H9 (cell line): ENCODE data around the gene OLIG2. TPM values are rescaled to one million over a fixed set of nuclear protein-coding genes. Genes with fewer than 3 reads are reported as not detected.

Experiments
- DNase-seq: peaks from one replicate; pipeline ENCODE4 v3.0.0-alpha.2; 2017
- H2AFZ ChIP-seq: one replicate; pipeline ENCODE4 v1.6.1; 2013; ENCODE audit warnings: mild to moderate bottlenecking, low read length, control low read depth, moderate library complexity
- H2AK5ac ChIP-seq: 2 replicates; pipeline ENCODE4 v1.6.1; 2013; ENCODE audit warnings: low read length, control low read depth, mixed read lengths; ENCODE audit not compliant: insufficient read length
- H2BK120ac ChIP-seq: one replicate; pipeline ENCODE4 v1.6.1; 2013; ENCODE audit warnings: low read depth, mild to moderate bottlenecking, low read length, control low read depth, inconsistent platforms; ENCODE audit not compliant: poor library complexity, severe bottlenecking
- H2BK12ac ChIP-seq: 2 replicates; pipeline ENCODE4 v1.6.1; 2013; ENCODE audit warnings: low read length, control low read depth, mixed read lengths, low read depth; ENCODE audit not compliant: insufficient read length
- H2BK15ac ChIP-seq: 2 replicates; pipeline ENCODE4 v1.6.1; 2013; ENCODE audit warnings: low read depth, low read length, control low read depth
- H2BK20ac ChIP-seq: one replicate; pipeline ENCODE4 v1.6.1; 2013; ENCODE audit warnings: low read depth, mild to moderate bottlenecking, low read length, control low read depth, inconsistent platforms; ENCODE audit not compliant: poor library complexity, severe bottlenecking
- H2BK5ac ChIP-seq: 2 replicates; pipeline ENCODE4 v1.6.1; 2013; ENCODE audit warnings: low read length, control low read depth, mixed read lengths; ENCODE audit not compliant: insufficient read length
- H3K14ac ChIP-seq: 2 replicates; pipeline ENCODE4 v1.6.1; 2013; ENCODE audit warnings: low read length, control low read depth; ENCODE audit not compliant: insufficient read depth
- H3K18ac ChIP-seq: 2 replicates; pipeline ENCODE4 v1.6.1; 2013; ENCODE audit warnings: low read depth, mild to moderate bottlenecking, mixed read lengths, low read length, control low read depth; ENCODE audit not compliant: insufficient read length
- H3K23ac ChIP-seq: 2 replicates; pipeline ENCODE4 v1.6.1; 2013; ENCODE audit warnings: low read length, control low read depth, mixed read lengths, low read depth; ENCODE audit not compliant: insufficient read length
- H3K23me2 ChIP-seq: 2 replicates; pipeline ENCODE4 v1.6.1; 2013; ENCODE audit warnings: low read depth, mild to moderate bottlenecking, mixed read lengths, low read length, control low read depth; ENCODE audit not compliant: insufficient read length, poor library complexity, severe bottlenecking
- H3K27ac ChIP-seq: 2 replicates; pipeline ENCODE4 v1.5.1; 2013; ENCODE audit warnings: low read length, control low read depth, mixed read lengths, low read depth; ENCODE audit not compliant: insufficient read length
- H3K27me3 ChIP-seq: 2 replicates; pipeline ENCODE4 v1.6.1; 2013; ENCODE audit warnings: low read length, control low read depth, inconsistent platforms; ENCODE audit not compliant: insufficient read depth
- H3K4ac ChIP-seq: 2 replicates; pipeline ENCODE4 v1.6.1; 2013; ENCODE audit warnings: low read depth, mild to moderate bottlenecking, control low read depth, inconsistent platforms, low read length, moderate library complexity
- H3K4me1 ChIP-seq: 2 replicates; pipeline ENCODE4 v1.6.1; 2013; ENCODE audit warnings: low read length, control low read depth, inconsistent platforms; ENCODE audit not compliant: insufficient read depth
- H3K4me2 ChIP-seq: 2 replicates; pipeline ENCODE4 v1.6.1; 2013; ENCODE audit warnings: low read length, control low read depth, mixed read lengths; ENCODE audit not compliant: insufficient read length, insufficient read depth
- H3K56ac ChIP-seq: 2 replicates; pipeline ENCODE4 v1.6.1; 2013; ENCODE audit warnings: low read depth, mild to moderate bottlenecking, mixed read lengths, low read length, control low read depth; ENCODE audit not compliant: insufficient read length
- H3K79me1 ChIP-seq: 2 replicates; pipeline ENCODE4 v1.6.1; 2013; ENCODE audit warnings: low read depth, mild to moderate bottlenecking, moderate library complexity, low read length, control low read depth, inconsistent platforms; ENCODE audit not compliant: insufficient read depth, poor library complexity, severe bottlenecking
- H3K79me2 ChIP-seq: 2 replicates; pipeline ENCODE4 v1.6.1; 2013; ENCODE audit warnings: low read length, control low read depth, inconsistent platforms; ENCODE audit not compliant: insufficient read depth
- H3K9ac ChIP-seq: 2 replicates; pipeline ENCODE4 v1.6.1; 2013; ENCODE audit warnings: low read length, control low read depth, mixed read lengths; ENCODE audit not compliant: insufficient read length; ENCODE audit errors: extremely low read depth
- H3K9me3 ChIP-seq: one replicate; pipeline ENCODE4 v1.6.1; 2013; ENCODE audit warnings: low read depth, low read length, inconsistent platforms; ENCODE audit not compliant: control insufficient read depth
- H3T11ph ChIP-seq: one replicate; pipeline ENCODE4 v1.6.1; 2013; ENCODE audit warnings: mild to moderate bottlenecking, low read length, control low read depth, inconsistent platforms
- H4K20me1 ChIP-seq: one replicate; pipeline ENCODE4 v1.6.1; 2013; ENCODE audit not compliant: control insufficient read depth, insufficient read length, insufficient read depth
- H4K5ac ChIP-seq: 2 replicates; pipeline ENCODE4 v1.6.1; 2013; ENCODE audit warnings: low read depth, mild to moderate bottlenecking, mixed read lengths, low read length, control low read depth; ENCODE audit not compliant: insufficient read length
- H4K8ac ChIP-seq: replicated peaks from 2 replicates; pipeline ENCODE4 v1.6.1; 2013; ENCODE audit warnings: low read length, control low read depth, mixed read lengths, low read depth; ENCODE audit not compliant: insufficient read length
- H4K91ac ChIP-seq: 2 replicates; pipeline ENCODE4 v1.6.1; 2013; ENCODE audit warnings: low read depth, mild to moderate bottlenecking, moderate library complexity, mixed read lengths, low read length, control low read depth; ENCODE audit not compliant: insufficient read length
- H3K27ac Mint-ChIP-seq, 3 experiments: 2 replicates in 2 of 3; 3 replicates in 1 of 3; pipeline ENCODE4 v1.8.0; 2020 to 2021; ENCODE audit warnings: mixed read lengths in 3 of 3, mild to moderate bottlenecking in 1 of 3, moderate library complexity in 1 of 3
- H3K27me3 Mint-ChIP-seq: 2 replicates; pipeline ENCODE4 v1.8.0; 2021; ENCODE audit warnings: low read depth, mild to moderate bottlenecking, moderate library complexity, mixed read lengths
- H3K36me3 Mint-ChIP-seq, 3 experiments: 2 replicates in 2 of 3; 3 replicates in 1 of 3; pipeline ENCODE4 v1.8.0; 2020 to 2021; ENCODE audit warnings: low read depth in 3 of 3, mixed read lengths in 3 of 3; ENCODE audit not compliant: insufficient read depth in 1 of 3
- H3K4me1 Mint-ChIP-seq, 2 experiments: 2 replicates each; pipeline ENCODE4 v1.8.0; 2020; ENCODE audit warnings: mixed read lengths in 2 of 2
- H3K4me3 Mint-ChIP-seq, 2 experiments: 2 replicates in 1 of 2; 3 replicates in 1 of 2; pipeline ENCODE4 v1.8.0; 2020 to 2021; ENCODE audit warnings: mild to moderate bottlenecking in 2 of 2, mixed read lengths in 2 of 2, moderate library complexity in 1 of 2
- H3K9me3 Mint-ChIP-seq, 2 experiments: 2 replicates in 1 of 2; 3 replicates in 1 of 2; pipeline ENCODE4 v1.8.0; 2020; ENCODE audit warnings: mild to moderate bottlenecking in 2 of 2, mixed read lengths in 2 of 2, moderate library complexity in 1 of 2
- CTCF ChIP-seq: fragments of 200-600 bp; sonication (generic); conservative IDR thresholded peaks from 3 replicates; pipeline ENCODE4 v1.8.0; 2021; ENCODE audit warnings: antibody characterized with exemption, mild to moderate bottlenecking
- WGBS: extraction: QIAGEN DNeasy Blood & Tissue Kit; methylation state at CpG from one replicate; pipeline ENCODE4 v1.1.7; 2013; ENCODE audit warnings: missing lambda C conversion rate, low lambda C conversion rate, mixed read lengths; ENCODE audit not compliant: insufficient read length; ENCODE audit errors: extremely low coverage; 5-methylcytosine and 5-hydroxymethylcytosine counted together
- total RNA-seq: library from RNA; stranded (reverse); gene quantifications from 2 replicates; pipeline ENCODE4 v1.2.1, GENCODE V29; 2021

Gene OLIG2
- total RNA-seq, 1 experiment from 2014 or later = 1.4 TPM

- Mint-ChIP-seq H3K27ac (no peak overlapping the region), H3K4me1 (peaks cover 48 to 53% of the 10 kb centered on the region in 2 experiments), H3K36me3 (peaks cover 0 to 4% (median 0%) of the 10 kb centered on the region in 3 experiments; a peak in 1 of 7 replicates), H3K4me3 (peak overlapping the region; percentile 56 to 82), H3K9me3 (peaks cover 8 to 12% of the 10 kb centered on the region in 2 experiments), H3K27me3 (peaks cover 91% of the 10 kb centered on the region)
- peak overlapping the region; percentile 57 for H3K4me2 ChIP-seq
- H3K4me1 ChIP-seq = peaks cover 22% of the 10 kb centered on the region
- no peak overlapping the region for H2BK20ac ChIP-seq
- H3K56ac ChIP-seq = no peak overlapping the region
- no peak overlapping the region for H3K14ac ChIP-seq
- DNase-seq = peak; percentile 48
- H3K79me1 ChIP-seq = no peaks in the 10 kb centered on the region
- no peak overlapping the region for H4K5ac ChIP-seq
- no peak for TF ChIP-seq CTCF
- no peak overlapping the region for H3K18ac ChIP-seq
- H2BK120ac ChIP-seq = no peak overlapping the region
- H3T11ph ChIP-seq = no peak overlapping the region
- WGBS = no CpG with 5 or more reads among the region's 38 CpGs
- no peak overlapping the region for H2BK12ac ChIP-seq
- no peaks in the 10 kb centered on the region for H3K9me3 ChIP-seq
- no peak overlapping the region for H3K23ac ChIP-seq
- H2AK5ac ChIP-seq = no peak overlapping the region
- no peak overlapping the region for H3K4ac ChIP-seq
- no peak overlapping the region for H2BK5ac ChIP-seq
- H3K9ac ChIP-seq = no peak overlapping the region
- H2AFZ ChIP-seq = no peak overlapping the region
- H4K20me1 ChIP-seq = no peaks in the 10 kb centered on the region
- H4K91ac ChIP-seq = no peak overlapping the region
- H3K79me2 ChIP-seq = no peaks in the 10 kb centered on the region
- no peak overlapping the region for H4K8ac ChIP-seq
- peaks cover 70% of the 10 kb centered on the region for H3K27me3 ChIP-seq
- H3K27ac ChIP-seq = no peak overlapping the region
- no peak overlapping the region for H2BK15ac ChIP-seq
- peaks cover 12% of the 10 kb centered on the region for H3K23me2 ChIP-seq
Measured at GRCh38 chr21:33071770-33072306, 46.1 kb downstream of the OLIG2 start.
